HG03045 (cell line): ENCODE data around the gene NEURL1.

Experiments used
- ATAC-seq: cut with Tn5 transposase; IDR thresholded peaks from one replicate; pipeline ENCODE4 v1.9.1; 2021; ENCODE audit warnings: mild to moderate bottlenecking, moderate library complexity; ENCODE audit not compliant: unreplicated experiment

NEURL1 gene

DNA sequence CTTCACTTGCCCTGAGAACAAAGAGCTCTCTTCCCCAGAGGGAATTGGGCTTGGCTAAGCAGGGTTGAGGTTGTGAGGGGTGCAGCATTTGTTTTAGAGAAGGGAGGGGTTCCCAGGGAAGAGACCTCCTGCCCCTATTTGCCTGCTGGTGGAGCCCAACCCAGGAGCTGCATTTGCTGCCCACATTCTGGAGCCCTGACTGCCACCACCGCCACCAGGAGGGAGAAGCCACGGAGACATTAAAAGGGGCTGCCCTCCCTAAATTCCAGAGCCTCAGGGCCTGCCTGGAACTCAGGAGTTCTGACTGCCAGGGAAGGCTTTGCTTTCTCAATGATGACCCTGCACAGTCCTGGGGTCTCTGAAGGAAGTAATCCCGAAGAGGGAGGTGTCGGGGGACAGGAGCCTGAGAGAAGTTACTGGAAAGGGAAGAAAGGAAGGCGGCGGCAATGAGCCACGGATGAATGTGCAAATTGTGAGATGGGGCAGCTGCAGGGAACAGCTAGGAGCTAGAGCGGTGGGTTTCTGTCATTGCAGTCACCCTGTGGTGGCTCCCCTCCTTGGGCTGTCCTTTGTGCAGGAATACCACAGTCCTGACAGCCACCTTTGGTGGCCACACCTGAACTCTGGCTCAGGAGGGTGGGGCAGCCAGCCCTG is 51.3 kb downstream of the NEURL1 start:
- no peak for ATAC-seq

DNA sequence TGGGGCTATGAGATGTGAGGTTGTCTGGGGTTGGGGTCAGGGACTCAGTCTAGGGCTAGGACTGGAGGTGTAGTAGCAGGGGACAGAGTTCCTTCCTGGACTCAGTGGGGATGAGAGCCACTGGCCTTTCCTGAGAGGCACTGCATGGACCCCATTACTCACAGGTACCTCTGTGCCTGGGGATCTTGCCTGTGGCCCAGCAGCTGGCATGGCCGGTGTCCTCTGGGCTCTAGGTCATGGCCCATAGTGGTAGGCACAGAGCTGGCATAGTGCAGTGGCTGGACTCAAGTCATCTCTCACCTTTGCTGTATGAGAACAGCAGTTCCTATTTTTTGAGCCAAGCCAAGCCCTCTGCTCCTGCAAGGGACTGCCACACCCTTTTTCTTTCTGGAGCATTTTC is 51.9 kb downstream of the NEURL1 start:
- no peak for ATAC-seq

DNA sequence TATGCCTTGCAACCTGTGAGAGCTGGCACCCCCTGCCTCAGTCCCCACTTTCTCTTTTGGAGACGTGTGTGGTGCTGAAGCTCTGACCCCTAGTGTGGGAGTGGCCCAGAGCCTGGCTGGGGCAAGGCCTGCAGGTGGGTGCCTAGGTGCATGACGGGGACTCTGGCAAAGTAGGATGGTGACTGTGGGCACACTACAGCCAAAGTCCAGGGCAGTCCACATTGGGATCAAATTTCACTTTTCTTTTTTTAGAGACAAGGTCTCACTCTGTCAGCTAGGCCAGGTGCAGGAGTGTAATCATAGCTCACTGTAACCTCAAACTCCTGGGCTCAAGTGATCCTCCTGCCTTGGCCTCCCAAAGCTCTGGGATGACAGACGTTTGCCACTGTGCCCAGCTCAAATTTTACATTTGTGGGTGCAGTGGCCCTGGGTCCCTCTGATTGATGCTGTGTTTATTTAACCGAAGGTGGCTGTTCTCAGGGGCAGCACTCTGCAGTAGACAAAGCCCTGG is 52.3 kb downstream of the NEURL1 start:
- ATAC-seq, result no peak

DNA sequence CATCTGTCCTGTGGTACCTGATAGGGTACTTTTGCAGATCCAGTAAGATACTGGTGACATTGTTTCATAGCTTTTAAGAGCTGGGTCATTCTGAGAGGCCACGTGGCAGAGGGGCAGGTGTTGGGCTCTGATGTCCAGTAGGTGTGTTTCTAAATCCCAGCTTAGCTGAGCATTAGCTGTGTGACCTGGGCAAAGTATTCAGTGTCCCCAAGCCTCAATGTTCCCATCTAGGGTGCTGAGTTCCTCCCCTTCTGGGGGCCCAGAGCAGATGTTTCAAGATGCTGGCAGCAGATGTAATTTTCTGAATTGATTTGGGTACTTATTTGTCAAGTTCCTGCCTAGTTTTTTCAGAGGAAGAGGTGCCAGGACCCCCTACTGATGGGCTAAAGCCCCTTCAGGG is 52.9 kb downstream of the NEURL1 start:
- ATAC-seq, result no peak

DNA sequence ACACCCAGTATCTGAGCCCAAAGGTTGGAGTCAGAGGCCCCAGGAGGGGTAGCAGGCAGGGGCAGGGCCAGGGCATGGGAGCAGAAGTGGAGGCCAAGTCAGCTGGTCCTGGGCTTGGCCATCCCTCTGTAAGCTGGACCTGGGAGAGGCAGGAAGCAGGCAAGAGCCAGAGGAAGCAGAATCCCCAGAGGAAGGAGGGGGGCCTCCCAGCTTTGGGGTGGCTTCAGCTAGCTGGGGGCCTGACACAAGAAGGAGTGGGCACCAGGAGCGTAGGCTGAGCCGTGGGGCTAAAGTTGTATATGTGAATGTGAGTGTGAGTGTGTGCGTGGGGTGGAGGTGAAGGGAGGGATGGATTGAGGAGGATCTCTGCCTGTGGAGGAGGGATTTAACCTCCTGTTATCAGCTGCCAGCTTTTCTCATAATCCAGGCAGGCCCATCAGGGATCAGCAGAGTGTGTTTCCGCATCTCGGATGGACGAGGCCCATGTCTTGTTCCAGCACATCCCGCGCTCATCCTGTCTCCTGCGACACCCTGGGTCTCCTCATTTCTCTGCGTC is 54.0 kb downstream of the NEURL1 start:
- ATAC-seq, result no peak

DNA sequence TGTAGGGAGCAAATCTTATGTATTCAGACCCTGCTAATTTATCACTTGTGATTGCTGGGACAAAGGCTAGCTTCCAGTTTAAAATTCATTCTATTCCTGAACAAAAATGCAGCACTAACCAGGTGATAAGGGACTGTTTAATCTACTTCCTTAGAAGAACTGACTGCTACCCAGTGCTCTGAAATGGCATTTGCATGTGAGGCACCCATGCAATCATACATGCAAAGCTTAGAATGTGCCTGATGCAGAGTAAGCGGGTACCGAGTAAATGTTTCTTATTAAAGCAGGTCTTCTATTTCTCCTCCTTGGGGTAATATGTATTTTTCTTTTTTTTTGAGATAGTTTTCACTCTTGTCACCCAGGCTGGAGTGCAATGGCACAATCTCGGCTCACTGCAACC is 54.5 kb downstream of the NEURL1 start:
- ATAC-seq, result no peak

DNA sequence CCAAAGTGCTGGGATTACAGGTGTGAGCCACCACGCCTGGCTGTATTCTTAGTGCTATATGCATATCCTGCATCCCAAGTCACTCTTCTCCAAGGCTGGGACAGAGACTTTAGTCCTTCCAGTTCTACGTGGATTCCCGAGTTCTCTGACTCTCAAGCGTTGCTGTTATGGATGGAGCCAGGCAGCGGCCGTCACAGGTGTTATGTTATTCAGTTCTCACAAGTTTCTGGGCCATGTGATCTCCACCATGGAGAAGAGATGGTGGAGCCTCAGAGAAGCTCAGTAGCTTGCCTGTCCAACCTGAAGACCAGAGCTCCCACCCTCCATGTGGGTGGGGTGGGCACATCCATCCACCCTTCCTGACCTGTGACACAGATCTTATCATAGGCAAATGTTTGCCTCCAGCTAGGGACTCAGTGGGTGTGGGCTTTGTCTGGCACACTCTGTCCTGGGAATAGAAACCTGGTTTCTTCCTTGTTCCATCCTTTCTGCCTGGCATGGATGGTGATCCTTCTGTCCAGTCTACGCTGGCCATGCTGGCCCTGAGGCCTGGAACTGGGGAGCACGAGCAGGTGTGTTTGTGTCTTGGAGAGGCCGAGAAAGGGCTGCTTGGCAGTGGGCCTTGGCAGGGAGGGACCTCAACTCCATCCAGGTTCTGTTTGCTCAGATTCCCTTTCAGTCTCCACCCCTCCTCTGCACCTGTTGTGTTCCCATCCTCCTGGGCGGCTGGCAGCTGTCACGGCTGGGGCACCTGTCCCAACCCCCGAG is 55.3 kb downstream of the NEURL1 start:
- no peak for ATAC-seq

DNA sequence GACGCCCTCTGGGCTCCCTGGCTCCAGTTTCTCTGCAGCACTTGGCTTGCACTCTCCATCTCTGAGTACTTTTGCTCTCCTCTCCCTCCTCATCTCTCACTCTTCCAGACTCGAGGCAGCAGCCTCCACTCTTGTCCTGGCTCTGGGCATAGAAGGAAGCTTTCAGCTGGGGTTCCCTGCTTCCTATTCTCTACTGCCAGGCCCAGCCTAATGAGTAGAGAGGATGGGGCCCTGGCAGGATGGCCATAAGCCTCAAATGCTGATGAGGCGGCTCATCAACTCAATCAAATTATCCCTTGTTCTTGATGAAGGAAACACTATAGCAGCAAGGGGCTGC is 55.8 kb downstream of the NEURL1 start:
- no peak for ATAC-seq

DNA sequence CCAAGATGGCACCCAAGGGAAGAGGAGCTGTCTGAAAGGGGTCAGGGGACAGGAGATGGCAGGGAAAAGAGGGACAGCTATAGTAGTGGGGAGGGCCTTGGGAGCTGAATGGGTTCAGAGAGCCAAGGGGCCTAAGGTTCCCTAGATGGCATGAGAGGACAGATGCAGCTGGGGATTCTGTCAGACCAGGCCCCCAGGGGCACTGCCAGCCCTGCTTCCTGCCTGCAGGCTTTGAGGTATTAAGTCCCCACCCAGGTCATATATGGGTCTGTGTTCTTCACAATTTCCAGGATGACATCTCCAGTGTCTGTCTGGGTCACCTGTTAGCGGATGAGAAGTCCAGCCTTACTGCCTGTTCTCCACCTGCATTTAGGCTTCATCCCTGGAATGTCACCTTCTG is 56.7 kb downstream of the NEURL1 start:
- no peak for ATAC-seq

DNA sequence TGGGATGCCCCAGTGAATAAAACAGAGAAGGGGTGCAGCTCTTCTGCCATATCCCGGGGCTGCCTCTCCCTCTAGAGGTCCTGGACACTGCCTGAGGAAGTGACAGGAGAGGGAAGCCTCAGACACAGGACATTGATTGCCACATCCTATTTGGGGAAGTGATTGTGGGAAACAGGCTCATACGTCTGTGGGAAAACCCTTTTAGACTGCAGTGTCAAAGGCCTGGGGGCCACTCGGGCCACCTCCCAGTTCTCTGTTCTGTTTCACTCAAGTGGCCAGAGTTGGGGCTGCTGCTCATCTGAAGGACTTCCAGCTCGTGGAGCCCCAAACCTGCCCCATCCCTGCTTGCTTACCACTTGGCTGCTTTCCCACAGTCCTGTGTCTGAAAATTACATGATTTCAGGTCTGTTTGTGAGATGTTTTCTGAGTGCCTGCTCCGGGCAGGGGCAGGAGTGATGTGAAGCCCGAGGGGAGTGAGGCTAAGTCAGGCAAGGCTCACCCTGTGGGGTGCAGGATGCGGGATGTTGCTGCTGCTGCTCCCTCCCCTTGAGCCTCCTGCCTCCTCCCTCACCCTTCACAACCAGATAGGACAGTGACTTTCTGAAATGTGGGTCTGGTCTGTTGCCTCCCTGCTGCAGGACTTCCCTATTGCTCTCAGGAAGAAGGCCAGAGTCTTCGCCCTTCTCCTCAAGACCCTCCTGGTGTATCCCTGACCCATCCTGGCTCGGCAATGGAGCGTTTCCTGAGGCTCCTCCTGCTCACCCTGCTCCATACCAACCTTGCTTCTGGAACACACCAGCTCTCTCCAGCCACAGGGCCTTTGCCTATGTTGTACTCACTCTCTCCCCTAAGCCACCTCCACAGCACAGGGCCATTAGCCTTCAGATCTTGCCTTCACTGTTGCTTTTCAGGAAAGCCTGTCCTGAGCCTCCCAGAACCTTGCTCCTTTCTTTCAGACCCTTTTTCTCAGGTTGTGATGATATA is 58.4 kb downstream of the NEURL1 start:
- no peak for ATAC-seq

DNA sequence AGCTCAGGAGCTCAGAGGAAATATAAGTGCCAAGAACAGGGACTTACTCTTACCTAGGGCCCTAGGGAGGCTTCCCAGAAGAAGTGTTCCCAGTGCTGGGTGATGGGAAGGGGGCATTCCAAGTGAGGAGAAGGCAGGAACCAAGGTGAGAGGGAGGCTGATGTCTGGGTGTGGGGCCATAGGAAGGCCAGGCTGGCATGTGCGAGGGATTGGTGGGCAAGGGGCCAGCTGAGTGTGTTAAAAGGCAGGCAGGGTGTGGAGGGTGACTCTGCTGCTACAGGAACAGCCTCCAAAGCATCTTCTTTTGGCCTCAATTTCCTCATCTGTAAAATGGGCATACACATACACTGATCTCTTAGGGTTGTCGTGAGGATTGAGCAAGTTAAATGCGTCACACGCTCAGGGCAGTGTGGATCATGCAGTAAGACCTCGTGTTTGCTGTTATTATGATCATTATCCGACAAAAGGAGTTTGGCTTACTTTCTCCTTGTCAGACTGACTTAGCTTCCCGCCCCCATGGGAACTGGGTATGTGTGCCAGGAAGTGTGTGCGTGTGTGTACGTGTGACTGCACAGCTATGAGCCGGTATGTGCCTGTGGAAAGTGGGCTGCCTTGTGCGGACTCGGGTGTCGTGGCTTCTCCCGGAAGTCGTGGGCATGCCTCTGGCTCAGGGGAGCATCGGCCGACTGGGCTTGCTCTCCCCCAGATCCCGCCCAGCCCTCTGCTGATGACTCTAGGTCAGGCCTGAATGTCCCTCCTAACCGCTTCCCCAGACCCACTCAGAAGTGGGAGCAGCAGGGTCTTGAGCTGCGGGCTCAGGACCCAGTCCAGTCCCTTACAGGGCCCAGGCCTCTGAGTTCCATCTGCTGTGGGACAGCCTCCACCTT is 59.6 kb downstream of the NEURL1 start:
- ATAC-seq, result no peak

DNA sequence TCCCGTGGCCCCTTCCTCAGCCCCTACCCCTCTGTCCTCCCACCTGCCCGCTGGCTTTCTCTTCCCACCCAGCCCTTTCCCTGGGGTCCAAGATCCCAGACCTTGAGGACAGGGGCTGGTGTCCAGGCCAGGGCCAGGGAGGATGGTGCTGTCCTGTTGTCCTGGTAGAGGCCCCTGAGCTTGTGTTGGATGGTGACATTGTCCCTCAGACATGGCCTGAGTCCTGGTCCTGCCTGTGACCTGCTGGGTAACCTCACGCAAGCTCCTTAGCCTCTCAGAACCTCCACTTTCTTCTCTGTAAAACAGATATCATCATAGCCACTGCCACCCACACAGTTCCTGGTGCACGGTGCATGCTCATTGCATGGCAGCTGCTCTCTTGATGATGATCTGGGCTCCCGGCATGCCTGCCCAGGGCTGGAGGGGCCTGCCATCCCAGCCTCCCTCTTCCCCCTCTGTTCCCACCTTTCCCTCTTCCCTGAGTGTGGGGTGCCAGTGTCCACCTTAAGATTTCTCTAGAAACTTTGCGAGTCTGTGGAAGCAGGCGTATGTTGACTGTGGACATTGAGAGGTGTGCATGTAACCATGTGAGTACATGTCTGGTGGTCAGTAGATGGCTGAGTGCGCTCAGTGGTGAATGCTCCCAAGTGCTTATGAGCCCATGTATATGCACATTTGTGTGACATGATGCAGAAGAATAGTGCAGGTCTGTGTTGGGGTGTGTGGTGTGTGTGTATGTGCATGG is 60.4 kb downstream of the NEURL1 start:
- ATAC-seq, result no peak

DNA sequence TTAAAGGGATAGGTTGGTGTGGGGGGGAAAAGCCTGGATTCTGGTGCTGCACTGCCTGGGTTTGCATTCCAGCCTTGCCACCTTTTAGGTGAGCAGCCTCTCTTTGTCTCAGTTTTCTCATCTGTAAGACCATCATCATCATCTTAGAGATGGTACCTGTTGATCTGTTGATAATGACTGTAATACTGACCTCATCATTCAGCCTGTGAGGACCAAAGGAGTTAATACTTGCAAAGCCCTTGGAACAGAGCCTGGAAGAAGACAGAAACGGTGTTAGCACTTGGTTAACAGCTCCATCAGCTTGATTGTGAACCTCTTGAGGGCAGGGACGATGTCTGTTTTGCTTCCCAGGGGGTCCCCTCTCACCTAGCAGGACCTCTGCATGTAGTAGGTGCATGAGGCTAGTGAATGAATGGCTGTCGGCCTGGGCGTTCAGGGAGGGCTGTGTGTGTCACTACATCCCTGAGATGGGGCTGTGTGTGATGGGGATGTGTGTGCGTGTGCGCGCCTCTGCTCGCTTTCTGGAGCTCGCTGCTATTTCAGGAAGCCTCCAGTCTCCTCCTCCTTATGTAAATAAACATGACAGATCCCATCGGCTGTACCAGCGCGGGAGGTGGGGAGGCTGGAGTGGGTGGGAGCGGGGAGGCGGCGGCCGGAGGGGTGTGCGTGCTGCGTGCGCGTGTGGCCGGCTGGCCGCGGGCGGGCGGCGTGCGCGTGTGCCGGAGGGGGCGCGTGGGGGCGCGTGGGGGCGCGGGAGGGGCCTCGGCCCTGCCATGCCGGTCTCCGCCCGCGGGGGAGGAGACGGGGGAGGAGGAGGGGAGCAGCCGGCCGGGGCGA is 61.2 kb downstream of the NEURL1 start:
- no peak for ATAC-seq

DNA sequence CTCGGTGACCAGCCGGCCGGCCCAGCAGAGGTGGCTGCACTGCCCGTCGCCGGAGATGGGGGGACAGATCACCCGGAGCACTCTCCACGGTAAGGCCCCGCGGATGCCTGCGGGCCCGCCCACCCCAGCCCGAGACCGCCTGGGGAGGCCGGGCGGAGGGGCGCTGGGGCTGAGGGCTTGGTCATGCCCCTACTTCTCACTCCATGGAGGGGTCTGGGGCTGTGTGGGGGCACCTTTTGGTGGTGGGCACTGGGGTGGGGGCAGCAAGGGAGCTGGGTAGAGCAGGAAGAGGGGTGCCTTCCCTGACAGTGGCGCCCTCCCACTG is 61.8 kb downstream of the NEURL1 start:
- no peak for ATAC-seq

DNA sequence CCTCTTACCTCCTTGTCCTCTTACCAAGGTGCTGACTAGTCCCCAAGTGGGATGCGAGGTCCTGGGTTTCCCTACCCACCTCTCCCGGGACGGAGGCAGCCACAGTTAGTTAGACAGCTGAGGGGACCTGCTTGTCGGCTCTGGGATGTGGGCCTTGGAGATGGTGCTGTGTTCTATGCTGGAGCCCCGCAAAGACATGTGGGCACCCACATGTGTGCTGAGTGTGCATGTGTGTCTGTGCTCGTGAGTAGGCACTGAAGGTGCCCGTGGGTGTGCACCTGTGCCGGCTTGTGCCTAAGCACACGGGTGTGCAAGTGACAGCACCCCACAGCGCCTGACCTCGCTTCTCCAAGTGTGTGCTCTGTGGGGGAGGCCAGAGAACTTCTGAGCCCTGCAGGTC is 62.2 kb downstream of the NEURL1 start:
- no peak for ATAC-seq

DNA sequence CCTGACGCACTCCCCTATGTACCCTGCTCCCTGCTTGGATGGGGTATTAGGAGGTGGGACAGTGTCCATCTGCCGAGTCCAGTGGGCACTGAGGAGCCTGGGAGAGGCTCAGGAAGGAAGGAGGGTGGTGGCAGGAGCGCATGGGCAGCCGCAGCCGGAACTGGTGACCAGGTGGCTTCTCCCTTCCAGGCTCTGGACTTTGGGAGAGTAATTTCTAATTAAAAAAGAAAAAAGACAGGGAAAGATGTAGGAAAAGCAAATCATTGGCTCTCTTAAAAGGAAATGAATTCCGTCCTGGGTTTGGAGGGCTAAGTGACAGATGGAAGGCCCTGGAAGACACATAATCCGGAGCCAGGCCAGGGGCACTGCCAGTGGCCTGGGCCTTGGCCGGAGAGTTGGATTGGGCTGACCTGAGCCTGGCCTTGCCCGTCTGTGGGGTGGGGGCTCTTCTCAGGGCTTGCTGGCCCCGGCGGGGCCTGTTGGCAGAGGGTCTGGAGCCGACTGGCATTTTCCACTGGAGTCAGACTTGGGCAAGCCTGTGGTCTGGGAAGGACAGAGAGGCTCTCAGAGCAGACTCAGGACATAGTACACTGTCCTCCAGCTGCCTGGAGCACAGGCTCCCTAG is 63.0 kb downstream of the NEURL1 start:
- no peak for ATAC-seq

DNA sequence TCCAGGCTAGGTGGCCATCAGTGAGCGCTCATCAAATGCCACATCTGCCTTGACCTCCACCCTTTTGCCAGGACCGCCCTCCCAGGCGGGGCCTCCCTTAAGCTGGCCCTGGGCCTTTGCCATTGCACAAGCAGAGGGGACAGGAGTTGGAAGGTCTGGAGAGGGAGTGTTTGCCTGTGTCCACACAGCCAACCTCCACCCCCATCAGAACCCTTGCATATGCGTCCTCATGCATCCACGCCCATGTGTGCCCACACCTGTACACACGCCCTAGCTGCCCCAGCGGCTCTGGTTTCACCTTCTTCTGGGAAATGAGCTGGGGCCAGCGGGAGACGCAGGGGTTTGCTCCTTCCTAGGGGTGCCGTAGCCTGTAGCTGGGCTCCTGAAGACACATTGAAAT is 64.0 kb downstream of the NEURL1 start:
- ATAC-seq, result no peak

DNA sequence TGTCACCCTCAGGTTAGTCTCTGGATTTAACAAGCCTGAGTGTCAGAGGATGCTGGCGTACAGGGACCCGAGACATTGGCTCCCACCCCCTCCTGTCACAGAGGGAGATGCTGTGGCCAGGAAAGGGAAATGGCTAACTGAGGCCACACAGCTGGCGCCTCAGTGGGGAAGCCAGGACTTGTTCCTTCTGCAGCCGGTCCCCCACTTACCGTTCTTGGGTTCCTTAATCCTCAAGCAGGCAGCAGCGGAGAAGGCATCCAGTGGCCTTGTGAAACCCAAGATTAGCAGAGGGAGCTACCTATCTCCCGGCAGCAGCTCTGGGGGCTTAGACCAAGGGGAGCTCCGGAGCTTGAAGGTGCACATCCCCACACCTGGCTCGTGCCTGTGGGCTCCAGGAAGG is 65.4 kb downstream of the NEURL1 start:
- no peak for ATAC-seq
